ENCODE data around the gene AHNAK2. TPM values are rescaled to one million over a fixed set of nuclear protein-coding genes. Genes with fewer than 3 reads are reported as not detected.

The AHNAK2 gene
- total and polyA plus RNA-seq, 9 of the 15 experiments (the other 6 are each of a cell fraction or from before 2014, with no cell fraction given), result 0.04 to 0.09 (median 0.04) TPM; not detected in 6

DNA sequence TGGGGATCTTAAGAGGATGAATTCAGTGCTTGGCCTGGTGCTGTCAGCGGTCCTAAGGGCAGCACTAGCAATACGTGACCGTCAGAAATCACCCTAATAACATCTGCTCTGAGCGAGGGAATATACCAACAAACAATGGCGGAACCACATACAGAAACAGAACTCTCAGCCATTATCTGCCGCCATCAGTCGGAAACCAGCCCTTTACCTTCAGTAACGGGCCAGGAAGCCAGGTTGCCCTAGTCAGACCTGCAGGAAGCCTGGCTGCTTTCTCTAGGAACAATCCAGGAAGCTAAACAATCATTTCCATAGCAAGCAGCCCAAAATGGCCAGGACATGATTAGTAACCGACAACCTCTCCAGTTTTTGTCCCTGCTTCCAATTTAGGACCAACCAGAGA is 37.1 kb upstream of the AHNAK2 start (continued):
- TF ChIP-seq, protein P1, sequence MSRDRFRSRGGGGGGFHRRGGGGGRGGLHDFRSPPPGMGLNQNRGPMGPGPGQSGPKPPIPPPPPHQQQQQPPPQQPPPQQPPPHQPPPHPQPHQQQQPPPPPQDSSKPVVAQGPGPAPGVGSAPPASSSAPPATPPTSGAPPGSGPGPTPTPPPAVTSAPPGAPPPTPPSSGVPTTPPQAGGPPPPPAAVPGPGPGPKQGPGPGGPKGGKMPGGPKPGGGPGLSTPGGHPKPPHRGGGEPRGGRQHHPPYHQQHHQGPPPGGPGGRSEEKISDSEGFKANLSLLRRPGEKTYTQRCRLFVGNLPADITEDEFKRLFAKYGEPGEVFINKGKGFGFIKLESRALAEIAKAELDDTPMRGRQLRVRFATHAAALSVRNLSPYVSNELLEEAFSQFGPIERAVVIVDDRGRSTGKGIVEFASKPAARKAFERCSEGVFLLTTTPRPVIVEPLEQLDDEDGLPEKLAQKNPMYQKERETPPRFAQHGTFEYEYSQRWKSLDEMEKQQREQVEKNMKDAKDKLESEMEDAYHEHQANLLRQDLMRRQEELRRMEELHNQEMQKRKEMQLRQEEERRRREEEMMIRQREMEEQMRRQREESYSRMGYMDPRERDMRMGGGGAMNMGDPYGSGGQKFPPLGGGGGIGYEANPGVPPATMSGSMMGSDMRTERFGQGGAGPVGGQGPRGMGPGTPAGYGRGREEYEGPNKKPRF (IDR thresholded peaks at IDR 0.05; ENCODE audit: low read depth, low read length), result no peak
- TF ChIP-seq, protein P2, sequence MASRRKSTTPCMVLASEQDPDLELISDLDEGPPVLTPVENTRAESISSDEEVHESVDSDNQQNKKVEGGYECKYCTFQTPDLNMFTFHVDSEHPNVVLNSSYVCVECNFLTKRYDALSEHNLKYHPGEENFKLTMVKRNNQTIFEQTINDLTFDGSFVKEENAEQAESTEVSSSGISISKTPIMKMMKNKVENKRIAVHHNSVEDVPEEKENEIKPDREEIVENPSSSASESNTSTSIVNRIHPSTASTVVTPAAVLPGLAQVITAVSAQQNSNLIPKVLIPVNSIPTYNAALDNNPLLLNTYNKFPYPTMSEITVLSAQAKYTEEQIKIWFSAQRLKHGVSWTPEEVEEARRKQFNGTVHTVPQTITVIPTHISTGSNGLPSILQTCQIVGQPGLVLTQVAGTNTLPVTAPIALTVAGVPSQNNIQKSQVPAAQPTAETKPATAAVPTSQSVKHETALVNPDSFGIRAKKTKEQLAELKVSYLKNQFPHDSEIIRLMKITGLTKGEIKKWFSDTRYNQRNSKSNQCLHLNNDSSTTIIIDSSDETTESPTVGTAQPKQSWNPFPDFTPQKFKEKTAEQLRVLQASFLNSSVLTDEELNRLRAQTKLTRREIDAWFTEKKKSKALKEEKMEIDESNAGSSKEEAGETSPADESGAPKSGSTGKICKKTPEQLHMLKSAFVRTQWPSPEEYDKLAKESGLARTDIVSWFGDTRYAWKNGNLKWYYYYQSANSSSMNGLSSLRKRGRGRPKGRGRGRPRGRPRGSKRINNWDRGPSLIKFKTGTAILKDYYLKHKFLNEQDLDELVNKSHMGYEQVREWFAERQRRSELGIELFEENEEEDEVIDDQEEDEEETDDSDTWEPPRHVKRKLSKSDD (conservative IDR thresholded peaks at IDR 0.05; ENCODE audit: low read length), result no peak
- TF ChIP-seq CBFA2T2 (conservative IDR thresholded peaks at IDR 0.05), result no peak
- no peak for TF ChIP-seq KAT7 (CRISPR knock-in tag; IDR thresholded peaks at IDR 0.05; ENCODE audit: borderline replicate concordance)
- TF ChIP-seq TCF7L2 (IDR thresholded peaks at IDR 0.05; ENCODE audit: low read depth, low read length), result no peak
- TF ChIP-seq ILF3 (IDR thresholded peaks at IDR 0.05; ENCODE audit: borderline replicate concordance), result no peak
- TF ChIP-seq, protein P3, sequence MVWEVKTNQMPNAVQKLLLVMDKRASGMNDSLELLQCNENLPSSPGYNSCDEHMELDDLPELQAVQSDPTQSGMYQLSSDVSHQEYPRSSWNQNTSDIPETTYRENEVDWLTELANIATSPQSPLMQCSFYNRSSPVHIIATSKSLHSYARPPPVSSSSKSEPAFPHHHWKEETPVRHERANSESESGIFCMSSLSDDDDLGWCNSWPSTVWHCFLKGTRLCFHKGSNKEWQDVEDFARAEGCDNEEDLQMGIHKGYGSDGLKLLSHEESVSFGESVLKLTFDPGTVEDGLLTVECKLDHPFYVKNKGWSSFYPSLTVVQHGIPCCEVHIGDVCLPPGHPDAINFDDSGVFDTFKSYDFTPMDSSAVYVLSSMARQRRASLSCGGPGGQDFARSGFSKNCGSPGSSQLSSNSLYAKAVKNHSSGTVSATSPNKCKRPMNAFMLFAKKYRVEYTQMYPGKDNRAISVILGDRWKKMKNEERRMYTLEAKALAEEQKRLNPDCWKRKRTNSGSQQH (CRISPR knock-in tag; IDR thresholded peaks at IDR 0.05), result no peak

Data from K562 (cell line).